Measurements from ENCODE around the gene COPZ2.

DNA sequence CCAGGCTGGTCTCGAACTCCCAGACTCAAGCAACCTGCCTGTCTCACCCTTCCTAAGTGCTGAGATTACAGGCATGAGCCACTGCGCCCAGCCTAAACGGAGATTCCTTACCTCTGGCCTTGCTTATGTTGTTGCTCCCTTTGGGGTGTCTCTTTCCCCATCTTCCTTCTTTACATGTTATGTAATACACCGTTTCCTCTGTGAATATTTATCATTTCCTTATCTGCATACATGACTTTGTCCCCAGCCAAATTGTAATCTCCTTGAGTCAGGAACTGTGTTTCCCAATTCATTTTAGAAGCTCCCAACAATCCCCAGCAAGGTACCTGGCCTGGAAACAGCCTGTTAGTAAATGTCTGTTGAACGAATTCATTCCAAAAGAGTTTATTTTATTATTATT, 15.7 kb downstream of the COPZ2 start:
- TF ChIP-seq EZH2 (IDR thresholded peaks at IDR 0.05; ENCODE audit: borderline replicate concordance, low read depth, low read length, severe bottlenecking) (no peak), CTCF (IDR thresholded peaks at IDR 0.05; ENCODE audit: borderline replicate concordance, extremely low read depth, low read length, poor library complexity, severe bottlenecking) (no peak)

Data from DND-41 (cell line).